22Rv1 (cell line): ENCODE data around the gene IPO13.

Source experiments
- H3K27ac ChIP-seq: fragments of 450-650 bp; 2 replicates; pipeline ENCODE4 v1.5.1; 2017
- ZFX ChIP-seq: fragments of 450-650 bp; IDR thresholded peaks from 2 replicates; pipeline ENCODE4 v1.6.1; 2017; ENCODE audit warnings: antibody characterized with exemption, borderline replicate concordance
- TF ChIP-seq, protein P1 (sequence below): fragments of 450-650 bp; IDR thresholded peaks from 2 replicates; pipeline ENCODE4 v1.5.1; 2017; ENCODE audit warnings: mild to moderate bottlenecking

IPO13 gene

GRCh38 chr1:43947061-43947873, 517 bp downstream of the IPO13 start:
- TF ChIP-seq ZFX, result no peak
- TF ChIP-seq, protein P1, sequence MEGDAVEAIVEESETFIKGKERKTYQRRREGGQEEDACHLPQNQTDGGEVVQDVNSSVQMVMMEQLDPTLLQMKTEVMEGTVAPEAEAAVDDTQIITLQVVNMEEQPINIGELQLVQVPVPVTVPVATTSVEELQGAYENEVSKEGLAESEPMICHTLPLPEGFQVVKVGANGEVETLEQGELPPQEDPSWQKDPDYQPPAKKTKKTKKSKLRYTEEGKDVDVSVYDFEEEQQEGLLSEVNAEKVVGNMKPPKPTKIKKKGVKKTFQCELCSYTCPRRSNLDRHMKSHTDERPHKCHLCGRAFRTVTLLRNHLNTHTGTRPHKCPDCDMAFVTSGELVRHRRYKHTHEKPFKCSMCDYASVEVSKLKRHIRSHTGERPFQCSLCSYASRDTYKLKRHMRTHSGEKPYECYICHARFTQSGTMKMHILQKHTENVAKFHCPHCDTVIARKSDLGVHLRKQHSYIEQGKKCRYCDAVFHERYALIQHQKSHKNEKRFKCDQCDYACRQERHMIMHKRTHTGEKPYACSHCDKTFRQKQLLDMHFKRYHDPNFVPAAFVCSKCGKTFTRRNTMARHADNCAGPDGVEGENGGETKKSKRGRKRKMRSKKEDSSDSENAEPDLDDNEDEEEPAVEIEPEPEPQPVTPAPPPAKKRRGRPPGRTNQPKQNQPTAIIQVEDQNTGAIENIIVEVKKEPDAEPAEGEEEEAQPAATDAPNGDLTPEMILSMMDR, result no peak
- peak overlapping the region; percentile 78 for H3K27ac ChIP-seq

GRCh38 chr1:43947874-43948437, 1.2 kb downstream of the IPO13 start:
- H3K27ac ChIP-seq, result 0 out of 2 replicates have a peak overlapping the region, but pooled peaks have one; percentile 78
- TF ChIP-seq, protein P1, result no peak
- no peak for TF ChIP-seq ZFX

GRCh38 chr1:43949678-43950077, 2.9 kb downstream of the IPO13 start:
- no peak overlapping the region for H3K27ac ChIP-seq
- TF ChIP-seq ZFX, result no peak
- TF ChIP-seq, protein P1, result no peak

DNA sequence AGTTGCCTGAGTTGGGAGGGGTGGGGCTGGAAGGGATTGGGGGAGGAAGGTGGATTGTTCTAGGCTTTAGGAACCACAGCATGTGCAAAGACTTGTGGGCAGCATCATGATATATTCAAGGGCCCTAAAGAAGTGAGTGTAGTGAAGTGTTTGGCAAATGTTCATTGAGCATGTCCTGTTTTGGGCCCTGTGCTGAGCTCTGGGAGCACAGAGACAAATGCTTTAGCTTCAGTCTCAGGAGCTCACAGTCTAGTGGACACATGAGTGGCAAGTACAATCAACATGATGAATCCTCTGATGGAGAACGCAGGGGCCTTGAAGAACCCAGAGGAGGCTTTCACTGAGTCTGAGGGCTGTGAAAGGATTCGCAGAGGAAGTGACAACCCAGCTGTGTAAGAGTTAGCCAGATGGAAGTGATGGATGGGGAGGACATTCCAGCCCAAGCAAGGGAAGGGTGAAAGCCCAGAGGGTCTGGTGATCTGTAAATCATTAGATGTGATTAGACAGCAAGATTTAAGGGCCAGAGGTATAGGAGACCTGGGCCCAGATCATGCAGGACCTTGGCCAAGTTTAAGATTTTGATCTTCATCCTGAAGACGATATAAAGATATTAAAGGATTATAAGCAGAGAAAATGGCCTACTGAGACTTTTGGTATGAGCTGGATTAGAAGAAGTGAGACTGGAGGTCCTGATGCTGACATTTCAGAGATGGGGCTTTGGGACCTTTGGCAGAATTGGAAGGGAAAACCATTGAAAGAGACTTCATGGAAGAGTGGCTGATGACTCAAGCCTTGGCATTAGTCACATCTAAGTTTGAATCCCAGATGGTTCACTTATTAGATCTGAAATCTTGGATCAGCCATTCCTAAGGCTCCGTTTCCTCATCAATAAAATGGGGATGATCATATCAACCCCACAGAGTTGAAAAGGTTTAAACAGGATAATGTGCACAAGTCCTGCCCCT, 4.6 kb downstream of the IPO13 start:
- TF ChIP-seq ZFX, result no peak
- TF ChIP-seq, protein P1, result no peak

DNA sequence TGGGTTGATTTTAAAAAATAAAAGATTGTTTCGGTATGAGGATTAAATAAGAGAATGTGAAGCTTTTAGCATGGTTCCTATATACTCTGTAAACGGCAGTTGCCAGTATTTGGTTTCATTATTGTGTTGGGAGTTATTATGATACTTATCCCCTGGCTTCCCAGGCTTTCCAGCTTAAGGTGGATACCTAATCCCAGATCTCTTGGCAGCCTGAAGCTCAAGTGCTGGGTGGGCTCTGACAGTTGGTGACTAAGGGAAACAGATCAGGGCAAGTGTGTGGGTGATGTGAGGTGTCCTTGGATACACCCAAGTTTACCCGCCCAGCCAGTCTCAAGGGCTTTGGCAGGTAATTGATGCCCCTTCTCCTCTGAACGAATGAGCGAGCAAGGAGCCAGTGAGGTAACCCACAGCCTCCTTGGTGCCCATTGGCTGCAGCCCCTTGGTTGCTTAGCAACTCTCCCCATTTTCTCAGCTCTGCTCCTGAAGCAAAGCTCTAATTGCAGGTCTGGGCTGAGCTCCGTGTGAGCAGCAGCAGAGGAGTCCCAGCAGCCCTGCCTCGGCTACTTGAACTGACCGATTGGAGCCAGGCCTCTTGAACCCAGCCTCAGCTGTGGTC, 6.1 kb downstream of the IPO13 start:
- TF ChIP-seq, protein P1, result no peak
- no peak for TF ChIP-seq ZFX
- no peak overlapping the region for H3K27ac ChIP-seq

More for the DNA sequence above, 4.6 kb downstream of the IPO13 start:
- no peak overlapping the region for H3K27ac ChIP-seq

DNA sequence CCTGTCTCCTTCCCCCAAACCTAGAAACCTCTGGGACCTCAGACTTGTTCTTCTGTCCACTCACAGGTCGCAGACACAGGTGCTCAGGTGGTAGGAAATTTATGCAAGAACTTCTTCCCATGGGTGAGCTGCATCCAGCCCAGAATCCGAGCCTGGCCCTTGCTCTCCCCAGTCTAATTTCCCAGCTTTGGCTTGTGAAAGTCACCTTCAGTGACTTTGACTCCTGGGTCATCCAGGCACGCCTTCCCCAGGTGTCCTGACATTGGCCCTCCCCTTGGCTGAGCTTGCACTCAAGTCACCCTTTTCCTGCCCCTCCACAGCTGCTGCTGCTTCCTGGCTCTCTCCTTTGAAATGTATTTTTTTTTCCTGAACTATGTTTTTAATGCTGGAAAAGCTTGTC, 6.6 kb downstream of the IPO13 start:
- TF ChIP-seq ZFX, result no peak
- TF ChIP-seq, protein P1, result no peak
- no peak overlapping the region for H3K27ac ChIP-seq
